Measurements from ENCODE around the gene FYB2. TPM values are rescaled to one million over a fixed set of nuclear protein-coding genes. Genes with fewer than 3 reads are reported as not detected.

Gene FYB2
- total and polyA plus RNA-seq, 12 donors = not detected

- WGBS, 4 donors = 72 to 85% (median 81%) methylated on average over 2 of the region's 2 CpGs
- intact Hi-C loops (cut with DNase I) = no loop called here
- Histone ChIP-seq H3K9me3 (replicated peaks in 1 of 3) (no peaks in the 10 kb centered on the region), H3K4me3 (no peak overlapping the region), H3K27me3 (peaks cover 14% of the 10 kb centered on the region), H3K4me1 (replicated peaks in 1 of 2) (no peaks in the 10 kb centered on the region), H3K36me3 (replicated peaks in 1 of 2) (no peaks in the 10 kb centered on the region), H3K27ac (no peak overlapping the region)
- DNase-seq = no peak
- TF ChIP-seq CTCF (IDR thresholded peaks at IDR 0.05) (no peak), POLR2A (IDR thresholded peaks at IDR 0.05) (no peak)
These were observed 63.3 kb downstream of the FYB2 start for GRCh38 chr1:56755911-56756310.

- DNase-seq = no peak
- Histone ChIP-seq H3K27ac (no peak overlapping the region), H3K36me3 (replicated peaks in 1 of 2) (no peaks in the 10 kb centered on the region), H3K27me3 (peaks cover 14% of the 10 kb centered on the region), H3K9me3 (replicated peaks in 1 of 3) (no peaks in the 10 kb centered on the region), H3K4me3 (no peak overlapping the region), H3K4me1 (replicated peaks in 1 of 2) (no peaks in the 10 kb centered on the region)
- no peak for TF ChIP-seq POLR2A (IDR thresholded peaks at IDR 0.05)
- TF ChIP-seq CTCF (IDR thresholded peaks at IDR 0.05) = no peak
- WGBS, 4 donors = 36 to 51% (median 39%) methylated on average over 1 of the region's 1 CpG
- intact Hi-C loops (cut with DNase I) = no loop called here
These were observed 64.3 kb downstream of the FYB2 start for GRCh38 chr1:56754708-56755479.

- intact Hi-C loops (cut with DNase I) = no loop called here
- H3K4me3 ChIP-seq = no peak overlapping the region
- H3K27ac ChIP-seq = no peak overlapping the region
- no peak for TF ChIP-seq CTCF (IDR thresholded peaks at IDR 0.05)
- no peak for TF ChIP-seq POLR2A (IDR thresholded peaks at IDR 0.05)
- DNase-seq = no peak
- H3K36me3 ChIP-seq (replicated peaks in 1 of 2) = no peaks in the 10 kb centered on the region
- no peaks in the 10 kb centered on the region for H3K27me3 ChIP-seq
- no peaks in the 10 kb centered on the region for H3K4me1 ChIP-seq (replicated peaks in 1 of 2)
- H3K9me3 ChIP-seq (replicated peaks in 1 of 3) = no peaks in the 10 kb centered on the region
- WGBS, 4 donors = 70 to 75% (median 73%) methylated on average over 3 of the region's 3 CpGs
These were observed 74.0 kb downstream of the FYB2 start for GRCh38 chr1:56745231-56745630.

- no peak overlapping the region for H3K27ac ChIP-seq
- intact Hi-C loops (cut with DNase I) = no loop called here
- WGBS, 4 donors = 76 to 89% (median 82%) methylated on average over 2 of the region's 2 CpGs
- no peaks in the 10 kb centered on the region for H3K9me3 ChIP-seq (replicated peaks in 1 of 3)
- no peaks in the 10 kb centered on the region for H3K36me3 ChIP-seq (replicated peaks in 1 of 2)
- no peak overlapping the region for H3K4me3 ChIP-seq
- no peaks in the 10 kb centered on the region for H3K4me1 ChIP-seq (replicated peaks in 1 of 2)
- DNase-seq = no peak
- H3K27me3 ChIP-seq = no peaks in the 10 kb centered on the region
- no peak for TF ChIP-seq POLR2A (IDR thresholded peaks at IDR 0.05)
- no peak for TF ChIP-seq CTCF (IDR thresholded peaks at IDR 0.05)
These were observed 90.2 kb downstream of the FYB2 start for GRCh38 chr1:56728964-56729363.
